Gastrocnemius medialis (tissue), 4 donors: Measurements from ENCODE around the gene CDKL4.

Experiments used
- CTCF ChIP-seq, 5 experiments: fragments of 450-650 bp in 3 of 5; fragments of 200-600 bp in 2 of 5; sonication (generic) in 2 of 5; IDR thresholded peaks in 4 of 5; conservative IDR thresholded peaks in 1 of 5; 1 replicate in 4 of 5; 2 replicates in 1 of 5; pipeline ENCODE4 v1.5.1; 2016 to 2019; ENCODE audit warnings: antibody characterized with exemption in 5 of 5, mild to moderate bottlenecking in 3 of 5, moderate library complexity in 3 of 5
- POLR2A ChIP-seq, 2 donors: fragments of 450-650 bp; IDR thresholded peaks; one replicate each; pipeline ENCODE4 v1.6.1; 2017; ENCODE audit warnings: antibody characterized with exemption in 2 of 2, mild to moderate bottlenecking in 2 of 2, moderate library complexity in 2 of 2

- TF ChIP-seq CTCF (IDR thresholded peaks at IDR 0.05 in 4 of 5, conservative IDR thresholded peaks at IDR 0.05 in 1 of 5) (no peak), POLR2A (IDR thresholded peaks at IDR 0.05) (no peak)
Measured at GRCh38 chr2:39283561-39283960, 39.8 kb upstream of the CDKL4 start.
